GM13977 (cell line): ENCODE measurements around the gene PALM3.
"Not testable (repeated sequence)": the region's sequence is repeated elsewhere in the genome, so short reads cannot be mapped to it uniquely, and the experiment has no call there.

Source experiments
- DNase-seq: peaks from one replicate; pipeline ENCODE4 v3.0.0; 2012; ENCODE audit warnings: low spot score
- in situ Hi-C: fragments of 300-500 bp; cut with MboI; formaldehyde crosslinking; loops from one replicate; pipeline ENCODE4 v1.12.0; 2022; ENCODE audit warnings: low sequenced_read_pairs, low pct_unique_long_range_greater_than_20kb, mixed read lengths, inconsistent platforms; ENCODE audit not compliant: unreplicated experiment
- TF ChIP-seq, protein P1 (sequence below): IDR thresholded peaks from 2 replicates; pipeline ENCODE4 v1.5.1; 2012; ENCODE audit warnings: mild to moderate bottlenecking, control low read depth; ENCODE audit not compliant: insufficient read depth; ENCODE audit errors: extremely low read depth, missing control alignments

PALM3 gene

DNA sequence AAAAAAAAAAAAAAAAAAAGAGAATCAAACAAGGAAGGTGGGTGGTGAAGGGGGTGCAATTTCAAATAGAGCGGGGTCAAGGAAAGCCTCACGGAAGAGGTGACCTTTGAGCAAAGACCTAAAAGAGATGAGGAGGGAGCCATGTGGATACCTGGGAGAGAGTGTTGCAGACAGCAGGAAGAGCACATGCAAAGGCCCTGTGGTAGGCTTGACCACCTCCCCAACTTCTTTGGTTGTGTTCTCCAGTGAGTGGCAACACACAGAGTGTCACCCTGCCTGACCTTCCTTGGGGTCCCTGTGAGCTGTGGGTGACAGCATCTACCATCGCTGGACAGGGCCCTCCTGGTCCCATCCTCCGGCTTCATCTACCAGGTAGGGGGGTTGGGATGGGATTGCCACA lies 11.4 kb downstream of the PALM3 start:
- TF ChIP-seq, protein P1, sequence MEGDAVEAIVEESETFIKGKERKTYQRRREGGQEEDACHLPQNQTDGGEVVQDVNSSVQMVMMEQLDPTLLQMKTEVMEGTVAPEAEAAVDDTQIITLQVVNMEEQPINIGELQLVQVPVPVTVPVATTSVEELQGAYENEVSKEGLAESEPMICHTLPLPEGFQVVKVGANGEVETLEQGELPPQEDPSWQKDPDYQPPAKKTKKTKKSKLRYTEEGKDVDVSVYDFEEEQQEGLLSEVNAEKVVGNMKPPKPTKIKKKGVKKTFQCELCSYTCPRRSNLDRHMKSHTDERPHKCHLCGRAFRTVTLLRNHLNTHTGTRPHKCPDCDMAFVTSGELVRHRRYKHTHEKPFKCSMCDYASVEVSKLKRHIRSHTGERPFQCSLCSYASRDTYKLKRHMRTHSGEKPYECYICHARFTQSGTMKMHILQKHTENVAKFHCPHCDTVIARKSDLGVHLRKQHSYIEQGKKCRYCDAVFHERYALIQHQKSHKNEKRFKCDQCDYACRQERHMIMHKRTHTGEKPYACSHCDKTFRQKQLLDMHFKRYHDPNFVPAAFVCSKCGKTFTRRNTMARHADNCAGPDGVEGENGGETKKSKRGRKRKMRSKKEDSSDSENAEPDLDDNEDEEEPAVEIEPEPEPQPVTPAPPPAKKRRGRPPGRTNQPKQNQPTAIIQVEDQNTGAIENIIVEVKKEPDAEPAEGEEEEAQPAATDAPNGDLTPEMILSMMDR = no peak
- in situ Hi-C loops = loop anchor here (25.0 kb wide), 1 partner anchor 463 kb away; no protein-coding TSS in a partner anchor

DNA sequence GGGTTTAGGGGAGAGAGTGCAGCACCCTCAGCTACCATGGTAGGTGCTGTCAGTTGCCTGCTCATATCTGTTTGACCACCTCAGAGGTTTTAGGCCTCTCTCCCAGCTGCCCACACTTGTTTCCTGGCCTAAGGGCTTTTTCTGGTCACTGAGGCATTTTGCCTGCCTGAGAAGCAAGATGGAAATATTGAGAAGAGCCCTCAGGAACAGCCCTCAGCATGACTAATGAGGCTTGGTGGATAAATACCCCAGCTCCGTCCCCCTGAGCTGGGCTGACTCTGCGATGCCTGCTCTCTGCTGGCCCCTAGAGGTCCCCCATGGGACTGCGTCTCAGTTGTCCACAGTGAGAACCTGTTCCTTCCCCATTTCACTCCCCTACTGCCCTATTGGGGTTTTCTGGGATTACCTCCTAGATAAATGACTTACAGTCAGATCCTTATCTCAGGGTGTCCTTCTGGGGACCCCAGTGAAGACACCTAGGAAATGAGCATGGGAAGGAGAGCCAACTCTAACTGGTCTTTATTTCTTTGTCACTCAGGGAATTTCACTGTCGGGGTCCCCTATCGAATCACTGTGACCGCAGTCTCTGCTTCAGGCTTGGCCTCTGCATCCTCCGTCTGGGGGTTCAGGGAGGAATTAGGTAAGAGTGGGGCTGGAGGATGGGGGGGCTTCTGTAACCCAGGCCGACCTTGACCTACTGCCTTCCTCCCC lies 13.3 kb downstream of the PALM3 start:
- in situ Hi-C loops = loop anchor here (5.0 kb wide), 1 partner anchor 166 kb away; no protein-coding TSS in a partner anchor
- peak; percentile 75 for DNase-seq
- TF ChIP-seq, protein P1 = peak; percentile 87

More for the DNA sequence above, 11.4 kb downstream of the PALM3 start:
- DNase-seq = no peak

DNA sequence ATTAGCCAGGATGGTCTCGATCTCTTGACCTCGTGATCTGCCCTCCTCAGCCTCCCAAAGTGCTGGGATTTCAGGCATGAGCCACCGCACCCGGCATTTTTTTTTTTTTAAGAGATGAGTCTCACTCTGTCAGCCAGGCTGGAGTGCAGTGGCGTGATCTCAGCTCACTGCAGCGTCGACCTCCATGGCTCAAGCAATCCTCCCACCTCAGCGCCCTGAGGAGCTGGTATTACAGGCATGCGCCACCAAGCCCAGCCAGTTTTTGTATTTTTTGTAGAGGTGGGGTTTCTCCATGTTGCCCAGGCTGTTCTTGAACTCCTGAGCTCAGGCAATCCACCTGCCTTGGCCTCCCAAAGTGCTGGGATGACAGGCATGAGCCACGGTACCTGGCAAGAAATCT lies 14.0 kb downstream of the PALM3 start:
- not testable (repeated sequence) for DNase-seq
- in situ Hi-C loops = loop anchor here (5.0 kb wide), 1 partner anchor 166 kb away; no protein-coding TSS in a partner anchor

DNA sequence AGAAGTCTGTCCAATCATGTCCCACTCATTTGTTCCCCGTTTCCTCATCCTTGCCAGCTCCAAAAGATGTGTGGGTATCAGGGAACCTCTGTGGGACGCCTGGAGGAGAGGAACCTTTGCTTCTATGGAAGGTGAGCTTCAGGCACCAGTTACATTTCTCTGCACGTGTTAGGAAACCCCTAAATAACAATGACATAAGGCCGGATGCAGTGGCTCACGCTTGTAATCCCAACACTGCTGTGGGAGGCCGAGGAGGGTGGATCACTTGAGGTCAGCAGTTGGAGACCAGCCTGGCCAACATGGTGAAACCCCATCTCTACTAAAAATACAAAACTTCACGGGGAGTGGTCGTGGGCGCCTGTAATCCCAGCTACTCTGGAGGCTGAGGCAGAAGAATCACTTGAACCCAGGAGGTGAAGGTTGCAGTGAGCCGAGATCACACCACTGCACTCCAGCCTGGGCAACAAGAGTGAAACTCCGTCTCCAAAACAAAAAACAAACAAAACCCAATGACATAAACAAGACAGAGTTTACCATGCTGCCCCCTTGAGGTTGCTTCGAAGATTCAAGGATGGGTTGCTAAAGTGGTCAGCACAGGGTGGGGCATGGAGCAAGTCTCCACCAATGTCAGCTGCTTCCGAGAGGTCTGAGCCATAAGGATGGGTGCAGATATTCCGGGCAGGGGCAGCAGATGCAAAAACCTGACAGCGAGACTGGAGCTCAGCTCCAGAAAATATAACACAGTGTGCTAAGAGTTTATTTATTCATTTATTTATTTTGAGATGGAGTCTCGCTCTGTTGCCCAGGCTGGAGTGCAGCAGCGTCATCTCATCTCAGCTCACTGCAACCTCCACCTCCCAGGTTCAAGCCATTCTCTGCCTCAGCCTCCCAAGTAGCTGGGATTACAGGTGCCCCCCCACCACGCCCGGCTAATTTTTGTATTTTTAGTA lies 18.9 kb downstream of the PALM3 start:
- TF ChIP-seq, protein P1 = peak; percentile 62
- DNase-seq, in situ Hi-C loops: not testable (repeated sequence)

DNA sequence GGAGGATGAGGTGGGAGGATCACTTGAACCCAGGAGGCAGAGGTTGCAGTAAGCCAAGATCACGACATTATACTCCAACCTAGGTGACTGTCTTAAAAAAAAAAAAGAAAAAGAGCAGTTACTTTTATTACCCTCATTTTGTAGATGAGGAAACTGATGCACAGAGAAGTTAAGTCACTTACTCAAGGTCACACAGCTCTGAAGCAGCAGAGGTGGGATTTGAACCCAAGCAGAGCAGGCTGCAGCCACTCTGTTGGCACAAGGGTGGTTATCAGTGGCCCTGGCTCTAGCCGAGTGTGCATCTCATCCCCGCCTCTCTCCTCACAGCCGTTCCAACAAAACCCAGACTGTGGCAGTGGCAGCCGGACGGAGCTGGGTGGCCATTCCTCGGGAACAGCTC lies 22.7 kb downstream of the PALM3 start:
- in situ Hi-C loops = no loop called here
- DNase-seq = no peak
- TF ChIP-seq, protein P1 = no peak

DNA sequence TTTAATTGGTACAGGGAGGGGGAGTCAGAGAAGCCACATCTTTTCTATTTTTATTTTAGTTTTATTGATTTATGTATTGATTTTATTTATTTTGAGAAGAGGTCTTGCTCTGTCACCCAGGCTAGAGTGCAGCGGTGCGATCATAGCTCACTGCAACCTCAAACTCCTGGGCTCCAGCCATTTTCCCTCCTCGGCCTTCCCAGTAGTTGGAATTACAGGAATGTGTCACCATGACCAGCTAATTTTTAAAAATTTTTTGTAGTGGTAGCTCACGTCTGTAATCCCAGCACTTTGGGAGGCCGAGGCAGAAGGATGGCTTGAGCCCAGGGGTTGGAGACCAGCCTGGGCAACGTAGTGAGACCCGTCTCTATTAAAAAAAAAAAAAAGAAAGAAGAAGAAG lies 26.2 kb downstream of the PALM3 start:
- DNase-seq = no peak
- in situ Hi-C loops = no loop called here
- TF ChIP-seq, protein P1 = no peak

DNA sequence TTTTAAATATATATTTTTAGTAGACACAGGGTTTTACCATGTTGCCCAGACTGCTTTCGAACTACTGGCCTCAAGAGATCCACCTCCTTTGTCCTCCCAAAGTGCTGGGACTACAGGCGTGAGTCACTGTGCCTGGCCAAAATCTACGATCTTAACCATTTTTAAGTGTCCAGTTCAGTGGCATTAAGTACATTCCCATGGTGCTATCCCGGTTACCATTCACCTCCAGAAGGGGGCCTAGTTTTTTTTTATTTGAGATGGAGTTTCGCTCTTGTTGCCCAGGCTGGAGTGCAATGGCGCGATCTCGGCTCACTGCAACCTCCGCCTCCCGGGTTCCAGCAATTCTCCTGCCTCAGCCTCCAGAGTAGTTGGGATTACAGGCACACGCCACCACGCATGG lies 26.7 kb downstream of the PALM3 start:
- in situ Hi-C loops, DNase-seq: not testable (repeated sequence)
